ENCODE results near the gene CADPS2.

CADPS2 gene

DNA sequence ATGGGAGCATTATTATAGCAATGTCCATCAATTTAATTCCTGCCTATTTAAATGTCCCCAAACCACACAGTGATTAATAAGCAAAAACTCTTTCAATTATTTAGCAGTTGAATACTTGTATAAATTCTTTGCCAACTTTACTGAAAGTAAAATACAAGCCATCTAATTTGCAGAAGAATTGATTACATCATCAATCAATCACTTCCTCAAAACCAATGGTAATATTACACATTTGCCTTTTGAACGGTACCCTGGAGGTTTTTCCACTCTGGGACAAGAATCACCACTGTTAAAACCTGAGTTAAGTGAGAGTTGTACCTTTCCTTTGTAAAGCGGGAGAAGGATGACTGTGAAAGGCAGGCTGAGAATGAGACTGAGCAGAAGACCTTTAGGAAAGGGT is 280.3 kb downstream of the CADPS2 start:
- TF ChIP-seq, protein P1, sequence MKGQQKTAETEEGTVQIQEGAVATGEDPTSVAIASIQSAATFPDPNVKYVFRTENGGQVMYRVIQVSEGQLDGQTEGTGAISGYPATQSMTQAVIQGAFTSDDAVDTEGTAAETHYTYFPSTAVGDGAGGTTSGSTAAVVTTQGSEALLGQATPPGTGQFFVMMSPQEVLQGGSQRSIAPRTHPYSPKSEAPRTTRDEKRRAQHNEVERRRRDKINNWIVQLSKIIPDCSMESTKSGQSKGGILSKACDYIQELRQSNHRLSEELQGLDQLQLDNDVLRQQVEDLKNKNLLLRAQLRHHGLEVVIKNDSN (IDR thresholded peaks at IDR 0.05), result no peak
- TF ChIP-seq RAD21 (IDR thresholded peaks at IDR 0.05; ENCODE audit: low read depth) (no peak), TCF12 (IDR thresholded peaks at IDR 0.05; ENCODE audit: low read depth) (no peak), ZBTB7A (IDR thresholded peaks at IDR 0.05; ENCODE audit: low read depth) (no peak), REST (IDR thresholded peaks at IDR 0.05; ENCODE audit: low read depth) (no peak), TEAD4 (IDR thresholded peaks at IDR 0.05) (no peak), EGR1 (IDR thresholded peaks at IDR 0.05) (no peak), CEBPB (IDR thresholded peaks at IDR 0.05) (no peak), YY1 (IDR thresholded peaks at IDR 0.05; ENCODE audit: low read depth) (no peak), TAF1 (IDR thresholded peaks at IDR 0.05; ENCODE audit: low read depth) (no peak), EP300 (IDR thresholded peaks at IDR 0.05; ENCODE audit: borderline replicate concordance) (no peak), FOXM1 (IDR thresholded peaks at IDR 0.05; ENCODE audit: borderline replicate concordance, low read depth) (no peak), NFIC (IDR thresholded peaks at IDR 0.05) (no peak), CREB1 (IDR thresholded peaks at IDR 0.05; ENCODE audit: low read depth) (no peak)
- TF ChIP-seq, protein P2, sequence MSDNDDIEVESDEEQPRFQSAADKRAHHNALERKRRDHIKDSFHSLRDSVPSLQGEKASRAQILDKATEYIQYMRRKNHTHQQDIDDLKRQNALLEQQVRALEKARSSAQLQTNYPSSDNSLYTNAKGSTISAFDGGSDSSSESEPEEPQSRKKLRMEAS (IDR thresholded peaks at IDR 0.05), result no peak

- TF ChIP-seq REST (IDR thresholded peaks at IDR 0.05; ENCODE audit: low read depth) (peak; percentile 50; the same call in 1 of the 2 replicates), EGR1 (IDR thresholded peaks at IDR 0.05) (no peak)
Observed at GRCh38 chr7:122604251-122604650, 282.0 kb downstream of the CADPS2 start.

GRCh38 chr7:122602800-122603199 is 283.5 kb downstream of the CADPS2 start:
- TF ChIP-seq TEAD4 (IDR thresholded peaks at IDR 0.05) (no peak), CREB1 (IDR thresholded peaks at IDR 0.05; ENCODE audit: low read depth) (no peak), TCF12 (IDR thresholded peaks at IDR 0.05; ENCODE audit: low read depth) (no peak), RAD21 (IDR thresholded peaks at IDR 0.05; ENCODE audit: low read depth) (no peak), EP300 (IDR thresholded peaks at IDR 0.05; ENCODE audit: borderline replicate concordance) (no peak), CEBPB (IDR thresholded peaks at IDR 0.05) (no peak), EGR1 (IDR thresholded peaks at IDR 0.05) (no peak)
- TF ChIP-seq, protein P1 (IDR thresholded peaks at IDR 0.05), result no peak

- TF ChIP-seq ZBTB7A (IDR thresholded peaks at IDR 0.05; ENCODE audit: low read depth) (no peak), TEAD4 (IDR thresholded peaks at IDR 0.05) (no peak), CEBPB (IDR thresholded peaks at IDR 0.05) (no peak)
- TF ChIP-seq, protein P1 (IDR thresholded peaks at IDR 0.05), result no peak
Observed at GRCh38 chr7:122600630-122601029, 285.6 kb downstream of the CADPS2 start.

DNA sequence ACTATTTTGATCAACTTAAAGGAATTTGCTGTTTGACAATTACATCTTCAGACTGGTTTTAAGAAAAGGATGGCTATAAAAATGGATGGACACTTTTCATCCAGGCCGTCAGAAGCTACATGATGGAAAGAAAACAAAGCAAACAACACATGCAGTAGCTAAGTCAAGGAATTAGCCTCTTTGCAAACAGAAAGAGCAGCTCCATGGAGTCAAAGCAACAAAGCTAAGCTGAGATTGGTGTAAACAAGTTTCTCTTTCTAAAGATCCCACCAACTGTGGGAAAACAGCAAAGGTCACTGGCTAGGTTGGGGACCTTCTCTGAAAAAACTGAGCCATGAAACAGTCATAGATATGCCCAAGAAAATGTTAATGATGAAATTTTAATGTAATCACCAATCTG is 286.2 kb downstream of the CADPS2 start:
- TF ChIP-seq TEAD4 (IDR thresholded peaks at IDR 0.05) (no peak), TCF12 (IDR thresholded peaks at IDR 0.05; ENCODE audit: low read depth) (no peak), EGR1 (IDR thresholded peaks at IDR 0.05) (no peak)
- TF ChIP-seq, protein P1 (IDR thresholded peaks at IDR 0.05), result no peak

GRCh38 chr7:122597277-122597676 is 289.0 kb downstream of the CADPS2 start:
- no peak for TF ChIP-seq YY1 (IDR thresholded peaks at IDR 0.05; ENCODE audit: low read depth)
- TF ChIP-seq, protein P1 (IDR thresholded peaks at IDR 0.05), result no peak
- no peak for TF ChIP-seq TCF12 (IDR thresholded peaks at IDR 0.05; ENCODE audit: low read depth)
- TF ChIP-seq FOXM1 (IDR thresholded peaks at IDR 0.05; ENCODE audit: borderline replicate concordance, low read depth), result no peak
- TF ChIP-seq EP300 (IDR thresholded peaks at IDR 0.05; ENCODE audit: borderline replicate concordance), result no peak
- TF ChIP-seq TAF1 (IDR thresholded peaks at IDR 0.05; ENCODE audit: low read depth), result no peak
- no peak for TF ChIP-seq CREB1 (IDR thresholded peaks at IDR 0.05; ENCODE audit: low read depth)
- no peak for TF ChIP-seq CEBPB (IDR thresholded peaks at IDR 0.05)
